HuH-7.5 (cell line): ENCODE measurements around the gene SLC24A4.

Experiments used
- DNase-seq: peaks from one replicate; pipeline ENCODE4 v3.0.0; 2011; ENCODE audit warnings: low spot score

The SLC24A4 gene

DNA sequence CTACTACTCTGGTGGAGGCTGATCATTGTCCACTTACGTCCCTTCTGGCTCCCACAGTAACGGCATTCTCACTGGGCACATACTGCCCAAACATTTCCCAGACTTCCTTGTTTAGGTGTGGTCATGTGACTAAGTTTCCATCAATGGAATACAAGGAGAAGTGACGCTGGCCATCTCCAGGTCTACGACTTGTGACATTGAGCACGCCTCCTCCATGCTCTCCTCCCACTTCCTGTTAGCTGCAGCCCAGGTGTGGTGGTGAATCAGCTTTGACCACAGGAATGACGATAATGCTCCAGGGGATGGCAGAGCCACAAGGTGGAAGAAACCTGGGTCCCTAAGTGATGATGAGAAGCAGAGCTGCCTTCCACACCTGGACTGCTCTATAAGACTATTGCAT is 6.0 kb upstream of the SLC24A4 start:
- DNase-seq: no peak

DNA sequence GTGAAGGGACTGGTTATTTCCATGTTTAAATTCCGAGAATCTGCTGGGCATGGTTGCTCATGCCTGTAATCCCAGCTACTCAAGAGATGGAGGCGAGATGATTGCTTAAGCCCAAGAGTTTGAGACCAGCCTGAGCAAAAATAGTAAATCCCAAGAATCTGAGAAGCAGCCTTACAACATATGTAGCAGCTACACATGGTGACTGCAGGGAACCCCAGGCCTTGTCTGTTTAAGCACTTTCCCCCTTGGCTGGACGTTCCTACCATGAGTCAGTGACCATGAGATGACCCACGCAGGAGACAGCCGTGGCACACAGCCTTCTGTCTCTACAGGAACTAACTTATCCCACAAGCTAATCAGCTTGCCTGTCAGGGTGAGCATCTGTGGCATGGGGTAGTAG is 5.5 kb upstream of the SLC24A4 start:
- no peak for DNase-seq

DNA sequence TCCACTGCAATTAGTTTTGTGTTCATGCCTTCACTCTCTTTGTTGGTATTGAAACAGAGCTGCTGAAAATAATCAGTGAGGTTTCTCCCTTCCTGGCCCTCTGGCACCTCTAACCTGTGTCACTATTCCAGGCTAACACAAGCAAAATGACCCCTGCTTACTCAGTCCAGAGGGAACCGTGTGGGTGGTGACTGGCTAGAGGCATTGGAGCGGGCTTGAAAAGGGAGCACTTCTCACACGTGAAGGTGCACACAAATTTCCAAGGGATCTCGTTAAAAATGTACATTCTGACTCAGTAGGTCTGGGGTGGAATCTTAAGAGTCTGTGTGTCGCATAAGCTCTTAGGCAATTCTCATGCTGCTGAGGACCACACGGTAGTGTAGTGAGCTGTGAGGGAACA is 1.3 kb upstream of the SLC24A4 start:
- DNase-seq: no peak

DNA sequence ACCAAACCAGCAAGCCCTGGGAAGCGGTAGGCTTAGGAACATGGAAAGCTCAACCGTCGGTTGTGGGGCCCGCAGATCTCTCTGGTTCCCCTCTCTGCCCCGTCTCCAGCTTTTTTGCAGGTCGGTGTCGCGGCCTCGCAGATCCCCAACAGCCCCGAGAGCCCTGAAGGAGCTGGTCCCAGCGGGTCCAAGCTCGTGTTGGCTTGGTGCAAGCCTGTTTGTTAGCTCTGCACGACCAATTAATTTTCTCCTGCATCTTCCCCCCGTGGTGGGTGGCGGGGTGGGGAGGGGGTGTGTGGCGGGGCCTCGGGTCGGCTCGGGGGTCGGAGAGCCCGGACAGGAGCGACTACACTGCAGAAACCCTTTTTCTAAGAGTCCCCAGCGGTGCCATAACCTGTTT is 449 bp upstream of the SLC24A4 start:
- DNase-seq: no peak

DNA sequence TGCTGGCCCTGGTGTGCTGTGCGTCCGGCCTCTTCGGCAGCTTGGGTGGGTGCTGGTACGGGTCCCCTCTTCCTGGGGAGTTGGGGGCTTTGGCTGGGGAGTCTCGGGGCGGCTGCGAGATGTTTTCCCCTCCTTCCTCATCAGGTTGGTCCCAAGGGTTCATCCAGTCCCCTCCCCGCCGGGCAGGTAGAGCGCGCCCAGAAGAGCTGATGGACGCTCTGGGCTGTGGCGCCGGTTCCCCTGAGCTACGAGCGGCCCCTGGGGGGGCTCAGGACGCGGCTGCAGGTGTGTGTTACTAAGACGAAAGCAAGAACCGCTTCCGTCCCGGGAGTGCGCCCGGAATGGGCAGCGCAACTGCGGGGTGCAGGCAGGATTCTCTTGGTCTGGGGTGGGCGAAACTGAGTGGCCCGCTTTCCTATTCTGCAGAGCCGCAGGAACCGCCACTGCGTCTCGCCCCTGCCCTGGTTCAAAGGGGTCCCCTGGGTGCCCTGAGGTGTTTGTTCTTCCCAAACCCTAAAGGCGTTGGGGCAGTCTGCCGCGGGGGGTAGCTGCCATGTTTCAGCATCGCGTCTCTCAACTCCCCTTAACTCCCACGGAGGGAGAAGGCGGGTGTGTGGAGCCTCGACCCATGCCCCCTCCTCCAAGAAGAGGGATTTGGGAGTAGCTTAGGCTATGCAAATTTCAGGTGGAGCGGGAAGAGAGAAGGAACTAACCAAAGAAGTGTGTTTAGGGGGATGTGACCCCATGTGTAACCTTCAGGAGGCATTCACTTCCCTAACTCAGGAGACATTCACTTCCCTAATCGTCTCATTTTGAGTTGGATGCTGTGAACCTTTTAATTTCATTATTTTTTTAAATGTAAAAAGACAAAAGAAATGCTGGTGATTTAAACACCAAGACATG is 1.2 kb downstream of the SLC24A4 start:
- DNase-seq: no peak

DNA sequence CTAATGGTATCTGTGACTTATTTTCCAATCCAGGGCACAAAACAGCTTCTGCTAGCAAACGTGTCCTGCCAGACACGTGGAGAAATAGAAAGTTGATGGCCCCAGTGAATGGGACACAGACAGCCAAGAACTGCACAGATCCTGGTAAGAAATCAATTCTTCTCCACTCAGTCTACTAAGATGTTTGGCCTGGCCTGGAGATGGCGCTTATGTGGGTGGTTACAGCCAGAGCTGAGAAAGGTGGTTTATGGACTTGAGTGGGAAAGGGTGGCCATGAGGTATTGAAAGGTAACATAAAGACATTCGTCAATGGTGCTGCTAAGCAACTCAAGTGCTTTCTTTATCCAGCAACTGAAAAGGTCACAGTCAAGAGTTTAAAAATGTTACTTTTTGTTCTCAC is 2.9 kb downstream of the SLC24A4 start:
- DNase-seq: no peak

DNA sequence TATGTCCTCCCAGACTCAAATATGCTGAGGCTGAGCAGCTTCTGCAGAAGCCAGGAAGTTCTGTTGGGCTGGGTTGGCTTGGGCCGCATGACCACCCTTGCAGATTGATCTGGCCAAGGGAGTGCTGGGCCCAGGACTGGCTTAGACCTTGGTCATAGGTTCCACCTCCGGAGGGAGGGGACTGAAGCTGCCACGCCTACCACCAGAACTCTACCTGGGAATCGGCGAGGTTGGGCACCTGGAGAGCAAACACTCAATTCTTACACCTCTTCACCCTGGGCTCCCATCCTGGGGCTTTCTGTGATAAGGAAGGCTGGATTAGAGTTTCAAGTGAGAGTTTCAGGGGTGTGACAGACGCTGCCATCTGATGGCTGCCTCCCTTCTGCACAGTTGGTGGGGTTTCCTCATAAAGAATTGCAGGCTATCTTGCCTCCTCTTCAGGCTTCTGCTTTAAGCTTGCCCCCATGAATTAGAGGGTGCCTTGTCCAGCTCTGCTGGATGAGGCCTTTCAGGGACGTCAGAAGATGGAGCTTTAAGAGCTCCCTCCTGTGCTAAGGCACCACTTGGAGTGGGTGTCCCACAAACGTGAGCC is 5.8 kb downstream of the SLC24A4 start:
- no peak for DNase-seq

DNA sequence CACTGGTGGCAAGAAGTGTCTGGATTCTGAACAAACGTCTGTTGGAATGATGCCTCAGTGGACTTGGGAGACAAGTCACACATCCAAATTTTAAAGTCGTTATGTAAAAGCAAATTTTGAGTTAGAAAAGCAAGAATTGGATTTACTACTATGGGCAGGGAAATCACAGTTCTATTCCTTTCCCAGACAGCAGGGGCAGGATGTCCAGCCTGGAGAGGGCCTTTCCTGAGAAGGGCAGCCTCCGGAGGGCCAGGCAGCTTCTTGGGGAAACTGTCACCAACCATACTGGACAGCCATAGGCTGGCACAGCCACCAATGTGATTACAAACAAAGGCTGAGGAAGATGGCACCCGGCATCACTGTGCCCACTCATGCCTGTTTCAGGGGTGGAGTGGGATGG is 11.1 kb downstream of the SLC24A4 start:
- no peak for DNase-seq

DNA sequence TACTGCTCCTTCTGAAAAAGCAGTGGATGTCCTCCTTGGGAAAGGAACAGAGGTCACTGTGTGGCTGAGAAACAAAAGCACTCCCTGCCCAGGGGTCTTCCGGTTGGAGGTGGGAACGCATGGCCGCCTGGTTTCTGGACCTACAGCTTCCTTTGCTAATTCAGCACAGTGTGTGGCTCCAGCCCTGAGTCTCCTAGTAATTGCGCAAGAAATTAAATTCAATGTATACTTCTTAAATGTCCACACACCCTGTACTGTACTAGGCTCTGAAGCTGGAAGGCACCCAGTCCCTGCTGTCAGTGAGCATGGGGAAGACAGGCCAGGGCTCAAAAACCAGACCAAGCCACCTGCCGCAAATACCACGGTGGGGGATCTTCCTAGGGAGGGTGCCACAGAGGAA is 13.4 kb downstream of the SLC24A4 start:
- no peak for DNase-seq

DNA sequence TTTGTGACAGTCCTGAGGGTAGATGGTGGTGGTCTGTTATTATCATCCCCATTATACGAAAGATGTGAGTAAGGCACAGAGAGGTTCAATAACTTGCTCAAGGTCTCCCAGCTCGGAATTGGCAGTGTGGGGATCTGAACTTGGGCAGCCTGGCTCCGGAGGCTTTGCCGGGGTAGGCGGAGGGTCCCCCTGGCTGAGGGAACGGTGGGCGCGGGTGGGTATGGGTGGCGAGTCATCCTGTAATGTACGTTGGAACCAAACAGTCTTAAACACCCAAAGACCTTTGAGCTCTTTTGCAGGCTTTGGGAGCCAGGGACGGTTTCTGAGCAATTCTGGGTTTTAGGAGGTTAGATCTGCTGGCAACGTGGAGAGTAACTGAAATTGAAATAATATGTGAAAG is 16.5 kb downstream of the SLC24A4 start:
- no peak for DNase-seq

DNA sequence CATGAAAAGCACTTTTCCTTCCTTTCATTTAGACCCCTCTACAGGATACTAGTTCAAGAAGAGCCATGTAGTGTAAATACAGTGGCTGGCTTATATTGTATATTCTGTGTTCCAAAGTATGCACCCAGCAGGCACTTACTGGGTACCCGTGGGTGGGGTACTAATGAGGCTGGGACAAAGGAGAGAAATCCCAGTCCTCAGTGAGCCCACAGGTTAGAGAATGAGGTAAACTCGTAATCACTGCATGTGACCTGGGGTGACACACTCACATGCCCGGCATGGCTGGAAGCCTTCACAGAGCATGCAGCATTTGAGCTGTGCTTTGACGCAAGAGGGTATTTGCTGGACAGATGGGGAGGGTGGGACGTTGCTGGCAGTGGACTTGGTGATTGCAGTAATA is 17.1 kb downstream of the SLC24A4 start:
- no peak for DNase-seq

DNA sequence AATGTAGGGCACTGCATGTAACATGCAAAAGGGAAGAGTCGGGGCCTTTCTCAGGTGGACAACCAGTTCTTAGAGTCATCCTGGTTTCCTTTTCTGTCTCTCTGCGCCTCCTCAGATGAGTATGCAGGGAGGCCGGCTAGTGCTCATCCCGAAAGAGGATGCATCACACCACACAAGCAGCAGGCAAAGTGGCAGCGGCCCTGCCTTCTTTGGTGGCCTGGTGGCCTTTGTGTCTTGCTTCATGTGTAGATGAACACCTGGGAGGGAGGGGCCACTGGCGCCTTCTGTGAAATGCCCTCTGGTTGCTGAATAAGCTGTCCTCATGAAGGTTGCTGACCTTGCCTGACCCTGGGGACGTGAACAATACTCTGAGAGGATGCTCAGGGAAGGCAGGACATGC is 18.0 kb downstream of the SLC24A4 start:
- DNase-seq: no peak

DNA sequence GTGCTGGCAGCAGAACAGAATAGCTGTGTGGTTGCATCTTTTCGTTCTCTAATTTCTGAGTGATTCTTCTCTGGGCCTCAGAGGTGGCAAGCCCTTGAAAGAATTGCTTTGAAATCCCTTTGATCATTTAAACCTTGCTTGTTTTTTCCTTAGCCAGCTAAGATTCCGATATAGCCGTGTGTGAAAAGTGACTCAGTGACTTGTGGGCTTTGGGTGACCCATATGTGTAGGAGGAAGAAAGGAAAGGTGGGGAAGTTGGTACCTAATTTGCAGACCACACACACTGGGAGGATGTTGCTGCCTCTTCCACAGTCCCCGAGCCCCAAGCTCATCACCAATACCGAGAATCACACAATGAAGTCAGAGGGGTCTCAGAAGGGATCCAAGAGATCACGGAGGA is 18.8 kb downstream of the SLC24A4 start:
- no peak for DNase-seq

DNA sequence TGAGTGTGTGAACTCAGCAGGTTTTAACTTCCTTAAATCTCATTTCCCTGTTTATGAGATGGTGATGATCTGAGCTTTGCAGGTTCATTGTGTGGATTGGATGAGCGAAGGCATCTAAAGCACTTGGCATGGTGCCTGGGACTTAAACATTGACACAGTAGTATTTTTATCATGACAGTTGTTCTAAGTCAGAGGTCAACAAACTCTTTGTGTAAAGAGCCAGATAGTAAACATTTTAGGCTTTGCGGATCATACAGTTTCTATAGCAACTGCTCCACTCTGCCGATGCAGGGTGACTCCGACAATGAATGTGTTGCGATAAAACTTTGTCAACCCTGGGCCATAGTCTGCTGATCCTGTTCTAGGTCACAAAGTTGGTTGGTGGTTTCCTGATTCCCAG is 25.2 kb downstream of the SLC24A4 start:
- DNase-seq: peak; percentile 59

DNA sequence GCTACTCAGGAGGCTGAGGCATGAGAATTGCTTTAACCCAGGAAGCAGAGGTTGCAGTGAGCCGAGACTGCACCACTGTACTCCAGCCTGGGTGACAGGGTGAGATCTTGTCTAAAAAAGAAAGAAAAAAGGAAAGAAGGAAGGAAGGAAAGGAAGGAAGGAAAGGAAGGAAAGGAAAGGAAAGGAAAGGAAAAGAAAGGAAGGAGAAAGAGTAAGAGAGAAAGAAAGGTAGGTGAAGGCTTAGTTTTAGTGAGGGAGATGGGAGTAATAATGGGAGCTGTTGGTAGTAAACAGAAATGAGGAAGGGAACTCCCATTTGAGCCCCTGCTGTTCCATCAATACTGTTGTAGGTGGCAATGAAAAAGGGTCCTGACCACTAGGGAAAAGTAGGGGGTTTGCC is 28.8 kb downstream of the SLC24A4 start:
- DNase-seq: no peak

DNA sequence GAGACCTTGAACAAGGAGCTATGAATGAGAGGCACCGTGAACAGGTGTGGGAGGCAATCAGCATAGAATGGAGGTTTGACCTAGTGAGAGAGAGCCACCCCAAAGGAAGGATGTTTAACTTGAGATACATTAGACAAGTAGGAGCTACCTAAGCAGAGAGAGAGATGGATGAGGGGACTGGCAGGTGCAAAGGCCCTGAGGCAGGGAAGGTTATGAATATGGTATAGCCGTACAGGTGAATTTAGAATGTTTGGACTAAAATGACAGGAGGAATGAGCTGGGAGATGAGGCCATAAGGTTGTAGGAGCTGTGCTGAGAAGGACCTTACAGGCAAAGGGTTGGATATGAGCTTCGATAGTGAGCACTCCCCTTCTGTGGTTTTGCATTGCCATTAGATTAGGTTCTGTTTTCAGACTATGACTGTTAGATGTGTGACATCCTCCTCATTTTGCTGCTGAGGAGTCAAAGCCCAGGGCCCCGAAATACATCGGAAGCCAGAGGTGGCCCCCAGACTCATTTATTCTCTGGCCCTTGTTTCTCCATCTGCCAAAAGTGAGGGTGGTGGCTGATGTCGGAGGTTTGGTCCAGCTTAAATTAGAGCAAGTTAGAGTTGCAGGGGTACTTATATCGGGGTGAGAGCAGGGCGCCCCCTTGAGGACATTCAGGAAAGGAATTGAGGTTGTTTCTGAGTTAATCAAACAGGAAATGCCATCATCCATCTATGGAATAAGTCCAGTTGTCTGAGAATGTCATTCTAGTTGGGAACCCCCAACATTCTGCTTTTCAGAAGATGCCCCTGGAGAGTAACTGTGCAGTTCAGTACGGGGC is 29.4 kb downstream of the SLC24A4 start:
- DNase-seq: no peak

DNA sequence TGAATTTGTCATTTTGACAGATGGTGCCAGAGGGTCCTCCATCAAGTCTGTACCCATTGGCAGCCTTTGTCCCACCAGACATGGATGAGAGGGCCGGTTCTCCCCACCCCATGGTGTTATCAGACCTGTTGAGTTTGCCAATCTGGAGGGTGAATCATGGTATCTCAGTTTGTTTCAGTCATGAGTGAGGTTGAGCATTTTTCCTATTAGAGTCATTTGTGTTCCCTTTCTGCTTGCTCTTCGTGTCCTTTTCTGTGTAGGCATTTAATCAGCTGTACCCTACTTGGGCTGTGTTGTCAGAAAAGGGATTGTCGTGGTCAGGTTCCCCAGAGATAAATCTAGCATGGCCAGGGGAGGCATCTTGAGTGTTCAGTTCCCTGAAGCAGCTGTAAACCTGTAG is 30.5 kb downstream of the SLC24A4 start:
- no peak for DNase-seq

DNA sequence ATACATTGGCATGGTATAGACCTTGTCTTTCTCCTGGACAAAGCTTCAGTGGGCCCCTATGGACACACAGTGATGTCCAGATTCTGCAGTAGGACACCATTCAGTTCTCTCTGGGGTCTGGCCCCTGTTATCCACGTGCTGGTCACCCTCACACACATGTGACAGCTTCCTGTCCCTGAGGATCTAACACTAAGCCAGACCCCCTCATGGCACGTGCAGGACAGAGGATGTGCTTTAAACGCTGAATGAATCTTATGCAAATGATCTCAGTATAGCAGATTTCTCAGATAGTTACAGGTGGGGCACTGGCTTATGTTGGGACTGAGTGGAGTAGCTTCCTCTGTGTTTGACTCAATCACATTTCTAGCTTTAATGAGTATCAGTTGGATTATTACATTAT is 33.7 kb downstream of the SLC24A4 start:
- no peak for DNase-seq

DNA sequence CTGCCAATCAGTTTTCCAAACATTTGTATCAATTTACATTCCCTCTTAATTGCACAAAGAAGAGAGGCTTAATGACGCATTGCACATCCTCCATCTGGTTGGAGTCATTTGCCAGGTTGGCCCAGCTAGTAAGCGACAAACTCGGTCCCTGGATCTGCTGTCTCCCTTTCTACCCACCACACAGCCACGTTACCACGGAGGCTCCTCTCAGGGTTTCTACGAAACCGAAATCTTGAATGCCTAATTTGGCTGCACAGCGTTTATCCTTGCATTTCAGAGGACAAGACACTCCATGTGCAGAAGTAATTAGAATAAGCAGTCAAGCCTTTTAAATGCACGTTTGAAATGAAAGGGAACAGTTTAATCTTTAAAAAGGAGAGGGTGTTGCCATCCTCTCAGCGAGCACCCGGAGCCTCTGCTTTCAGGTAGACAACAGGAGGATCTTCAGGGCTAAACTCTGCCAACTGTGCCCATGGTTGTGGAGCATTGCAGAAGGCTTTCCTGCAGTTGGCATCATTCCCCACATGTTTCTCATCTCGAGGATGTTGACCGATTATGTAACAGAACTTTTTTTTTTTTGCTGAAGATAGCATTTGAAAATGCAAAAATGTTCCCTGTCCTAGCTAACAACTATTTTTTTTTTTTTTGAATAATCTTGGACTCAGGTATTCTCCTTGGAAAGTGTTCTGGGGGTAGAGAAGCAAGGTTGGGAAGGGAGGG is 37.8 kb downstream of the SLC24A4 start:
- DNase-seq: no peak

DNA sequence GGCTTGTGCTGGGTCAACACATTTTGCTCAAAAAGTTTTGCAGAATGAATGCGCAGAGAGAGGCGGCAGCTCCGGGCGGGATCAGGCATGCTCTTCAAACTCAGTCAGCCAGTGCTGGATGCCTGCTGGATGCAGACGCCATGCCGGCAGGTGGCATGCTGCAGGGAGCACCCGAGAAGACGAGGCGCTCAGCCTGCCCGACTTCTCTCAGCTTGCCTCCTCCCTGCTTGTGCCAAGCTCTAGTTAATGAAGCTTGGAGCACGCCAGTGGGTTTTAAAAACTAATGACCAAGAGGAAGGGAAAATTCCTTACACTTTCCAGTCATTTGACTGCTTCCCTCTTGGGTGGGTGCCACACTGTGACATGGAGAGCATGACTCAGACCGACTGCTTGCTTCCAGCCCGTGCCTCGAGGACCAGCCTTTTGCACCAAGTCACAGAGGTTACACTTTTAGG is 39.8 kb downstream of the SLC24A4 start:
- no peak for DNase-seq

DNA sequence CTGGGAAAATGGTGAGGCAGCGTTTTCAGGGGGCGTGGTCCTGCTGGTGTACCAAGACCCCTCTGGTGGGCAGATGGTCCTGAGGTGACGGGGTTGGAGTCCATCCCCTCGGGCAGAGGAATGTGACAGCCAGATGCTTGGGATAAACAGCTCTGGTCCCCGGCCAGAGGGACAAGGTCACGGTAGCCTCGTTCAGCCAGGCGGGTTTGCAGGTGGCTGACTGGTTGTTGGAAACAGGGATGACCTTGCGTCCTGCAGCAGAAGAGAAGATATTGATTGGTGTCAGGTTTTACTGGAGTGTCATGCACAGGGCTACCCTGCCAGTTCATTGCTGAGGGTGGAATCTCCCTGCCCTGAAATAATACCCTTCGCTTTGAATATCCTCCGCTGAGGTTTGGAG is 43.3 kb downstream of the SLC24A4 start:
- DNase-seq: no peak

DNA sequence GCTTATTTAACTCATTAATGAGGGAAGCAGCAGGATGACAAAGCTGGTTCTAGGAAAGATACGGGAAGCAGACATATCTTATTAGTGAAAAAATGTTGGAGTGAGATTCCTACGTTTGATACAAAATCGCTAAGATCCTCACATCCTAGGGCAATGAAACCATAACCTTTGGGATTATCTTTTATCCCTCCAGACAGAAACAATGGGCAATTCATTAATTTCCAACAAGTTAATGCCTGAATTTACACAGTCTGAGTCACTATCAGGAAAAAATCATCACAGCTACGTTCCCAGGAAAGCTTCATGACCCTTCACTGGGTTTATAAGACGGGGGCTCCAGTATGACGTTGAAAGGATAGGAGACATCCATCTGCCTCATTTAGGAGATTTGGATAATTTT is 45.0 kb downstream of the SLC24A4 start:
- no peak for DNase-seq
